ENCODE data around the gene FBXL7.
"Not testable (repeated sequence)": the region's sequence is repeated elsewhere in the genome, so short reads cannot be mapped to it uniquely, and the experiment has no call there.

Gene FBXL7

GRCh38 chr5:15819617-15820016 lies 319.6 kb downstream of the FBXL7 start:
- no peak for DNase-seq
- no peak for ATAC-seq

- ATAC-seq (no peak), DNase-seq (no peak)
These were observed 321.5 kb downstream of the FBXL7 start for GRCh38 chr5:15821506-15821905.

GRCh38 chr5:15823398-15823797 lies 323.4 kb downstream of the FBXL7 start:
- ATAC-seq (no peak), DNase-seq (no peak)

- no peak for DNase-seq
- no peak for ATAC-seq
These were observed 327.8 kb downstream of the FBXL7 start for GRCh38 chr5:15827741-15828140.

- DNase-seq, result no peak
- ATAC-seq, result no peak
These were observed 331.4 kb downstream of the FBXL7 start for GRCh38 chr5:15831408-15831807.

- no peak for ATAC-seq
These were observed 333.4 kb downstream of the FBXL7 start for GRCh38 chr5:15833365-15833764.

GRCh38 chr5:15834596-15835245 lies 334.7 kb downstream of the FBXL7 start:
- ATAC-seq, result no peak
- DNase-seq, result no peak

More at GRCh38 chr5:15833365-15833764, 333.4 kb downstream of the FBXL7 start:
- no peak for DNase-seq

GRCh38 chr5:15835514-15835913 lies 335.5 kb downstream of the FBXL7 start:
- no peak for ATAC-seq
- DNase-seq, result no peak

GRCh38 chr5:15837551-15838289 lies 337.7 kb downstream of the FBXL7 start:
- DNase-seq, result no peak

GRCh38 chr5:15844253-15844652 lies 344.3 kb downstream of the FBXL7 start:
- DNase-seq (no peak), ATAC-seq (no peak)

More at GRCh38 chr5:15837551-15838289, 337.7 kb downstream of the FBXL7 start:
- ATAC-seq, result no peak

GRCh38 chr5:15844871-15845270 lies 344.9 kb downstream of the FBXL7 start:
- ATAC-seq, result no peak
- DNase-seq, result no peak

GRCh38 chr5:15850536-15850935 lies 350.6 kb downstream of the FBXL7 start:
- DNase-seq (no peak), ATAC-seq (no peak)

- ATAC-seq (no peak), DNase-seq (no peak)
These were observed 351.0 kb downstream of the FBXL7 start for GRCh38 chr5:15850939-15851341.

- ATAC-seq (no peak), DNase-seq (no peak)
These were observed 352.2 kb downstream of the FBXL7 start for GRCh38 chr5:15852217-15852616.

- no peak for DNase-seq
- no peak for ATAC-seq
These were observed 353.0 kb downstream of the FBXL7 start for GRCh38 chr5:15852949-15853348.

- ATAC-seq (no peak), DNase-seq (no peak)
These were observed 358.3 kb downstream of the FBXL7 start for GRCh38 chr5:15858326-15858725.

GRCh38 chr5:15864536-15865215 lies 364.7 kb downstream of the FBXL7 start:
- ATAC-seq (no peak), DNase-seq (no peak)

GRCh38 chr5:15872259-15872658 lies 372.3 kb downstream of the FBXL7 start:
- not testable (repeated sequence) for ATAC-seq, DNase-seq

GRCh38 chr5:15877914-15878313 lies 377.9 kb downstream of the FBXL7 start:
- ATAC-seq, result no peak
- DNase-seq, result no peak

- no peak for ATAC-seq
These were observed 380.2 kb downstream of the FBXL7 start for GRCh38 chr5:15880201-15880600.

GRCh38 chr5:15885156-15885555 lies 385.2 kb downstream of the FBXL7 start:
- ATAC-seq (no peak), DNase-seq (no peak)

More at GRCh38 chr5:15880201-15880600, 380.2 kb downstream of the FBXL7 start:
- no peak for DNase-seq

- DNase-seq (no peak), ATAC-seq (no peak)
These were observed 386.2 kb downstream of the FBXL7 start for GRCh38 chr5:15886156-15886555.

GRCh38 chr5:15887093-15887492 lies 387.1 kb downstream of the FBXL7 start:
- DNase-seq, result no peak
- ATAC-seq, result no peak
